ENCODE measurements around the gene SUSD2.
"Not testable (repeated sequence)": the region's sequence is repeated elsewhere in the genome, so short reads cannot be mapped to it uniquely, and the experiment has no call there.

Gene SUSD2

GRCh38 chr22:24177045-24177444 lies 4.2 kb upstream of the SUSD2 start:
- DNase-seq = no peak

- no peak for DNase-seq
Observed at GRCh38 chr22:24177456-24177855, 3.8 kb upstream of the SUSD2 start.

GRCh38 chr22:24178021-24178431 lies 3.3 kb upstream of the SUSD2 start:
- no peak for DNase-seq

GRCh38 chr22:24178502-24179440 lies 2.5 kb upstream of the SUSD2 start:
- no peak for DNase-seq

- no peak for DNase-seq
Observed at GRCh38 chr22:24179478-24180210, 1.6 kb upstream of the SUSD2 start.

GRCh38 chr22:24180316-24181087 lies 785 bp upstream of the SUSD2 start:
- DNase-seq = no peak

- no peak for DNase-seq
Observed at GRCh38 chr22:24181996-24182899, 961 bp downstream of the SUSD2 start.

GRCh38 chr22:24182900-24183246 lies 1.6 kb downstream of the SUSD2 start:
- not testable (repeated sequence) for DNase-seq

- no peak for DNase-seq
Observed at GRCh38 chr22:24183321-24184031, 2.2 kb downstream of the SUSD2 start.

GRCh38 chr22:24184057-24184798 lies 2.9 kb downstream of the SUSD2 start:
- no peak for DNase-seq

- DNase-seq = no peak
Observed at GRCh38 chr22:24185001-24185500, 3.8 kb downstream of the SUSD2 start.

GRCh38 chr22:24185501-24186351 lies 4.4 kb downstream of the SUSD2 start:
- DNase-seq = no peak

- no peak for DNase-seq
Observed at GRCh38 chr22:24186352-24186740, 5.1 kb downstream of the SUSD2 start.

- no peak for DNase-seq
Observed at GRCh38 chr22:24186892-24187670, 5.8 kb downstream of the SUSD2 start.

GRCh38 chr22:24187731-24188644 lies 6.7 kb downstream of the SUSD2 start:
- no peak for DNase-seq

GRCh38 chr22:24188705-24189248 lies 7.5 kb downstream of the SUSD2 start:
- DNase-seq = no peak
